Measurements from ENCODE around the gene NTM.
"Not testable (repeated sequence)": the region's sequence is repeated elsewhere in the genome, so short reads cannot be mapped to it uniquely, and the experiment has no call there.

The NTM gene

DNA sequence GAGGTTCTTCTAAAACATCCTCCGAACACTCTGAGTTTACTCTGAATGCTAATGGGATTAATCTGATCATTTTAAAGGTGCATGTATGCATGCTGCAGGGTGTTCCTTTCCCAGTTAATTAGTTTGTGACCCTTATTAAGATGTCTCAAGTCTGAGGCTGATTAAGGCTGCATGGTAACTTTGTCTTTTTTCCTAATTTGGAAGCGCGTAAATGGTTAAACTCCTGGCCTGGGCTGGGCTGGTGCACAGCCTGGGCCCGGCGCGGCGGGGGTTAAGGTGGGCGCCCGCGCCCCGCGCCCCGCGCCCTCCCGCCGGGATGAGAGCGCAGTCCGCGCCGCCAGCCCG lies 539.7 kb downstream of the NTM start:
- Histone ChIP-seq H3K9me2 (ENCODE audit: low read depth, low read length) (no peaks in the 10 kb centered on the region), H3F3A (ENCODE audit: insufficient read depth, low read length) (no peaks in the 10 kb centered on the region), H2AFZ (ENCODE audit: low read length) (no peak overlapping the region), H3K4me3 (ENCODE audit: low read depth, low read length, poor library complexity, severe bottlenecking) (no peak overlapping the region), H3K79me2 (ENCODE audit: insufficient read depth, low read length) (no peaks in the 10 kb centered on the region), H3K9me3 (ENCODE audit: low read length) (no peaks in the 10 kb centered on the region), H3K27ac (ENCODE audit: low read depth, low read length, poor library complexity, severe bottlenecking) (no peak overlapping the region), H3K9ac (ENCODE audit: low read length) (no peak overlapping the region), H3K4me2 (ENCODE audit: low read length) (no peak overlapping the region), H4K20me1 (ENCODE audit: insufficient read depth, low read length) (no peaks in the 10 kb centered on the region), H3K27me3 (ENCODE audit: insufficient read depth, low read length) (no peaks in the 10 kb centered on the region), H3K36me3 (ENCODE audit: insufficient read depth, low read length) (no peaks in the 10 kb centered on the region), H3K4me1 (ENCODE audit: insufficient read depth, low read length, severe bottlenecking) (no peaks in the 10 kb centered on the region)
- no peak for TF ChIP-seq EZH2 (IDR thresholded peaks at IDR 0.05; ENCODE audit: borderline replicate concordance, low read length)
- TF ChIP-seq, protein P1, sequence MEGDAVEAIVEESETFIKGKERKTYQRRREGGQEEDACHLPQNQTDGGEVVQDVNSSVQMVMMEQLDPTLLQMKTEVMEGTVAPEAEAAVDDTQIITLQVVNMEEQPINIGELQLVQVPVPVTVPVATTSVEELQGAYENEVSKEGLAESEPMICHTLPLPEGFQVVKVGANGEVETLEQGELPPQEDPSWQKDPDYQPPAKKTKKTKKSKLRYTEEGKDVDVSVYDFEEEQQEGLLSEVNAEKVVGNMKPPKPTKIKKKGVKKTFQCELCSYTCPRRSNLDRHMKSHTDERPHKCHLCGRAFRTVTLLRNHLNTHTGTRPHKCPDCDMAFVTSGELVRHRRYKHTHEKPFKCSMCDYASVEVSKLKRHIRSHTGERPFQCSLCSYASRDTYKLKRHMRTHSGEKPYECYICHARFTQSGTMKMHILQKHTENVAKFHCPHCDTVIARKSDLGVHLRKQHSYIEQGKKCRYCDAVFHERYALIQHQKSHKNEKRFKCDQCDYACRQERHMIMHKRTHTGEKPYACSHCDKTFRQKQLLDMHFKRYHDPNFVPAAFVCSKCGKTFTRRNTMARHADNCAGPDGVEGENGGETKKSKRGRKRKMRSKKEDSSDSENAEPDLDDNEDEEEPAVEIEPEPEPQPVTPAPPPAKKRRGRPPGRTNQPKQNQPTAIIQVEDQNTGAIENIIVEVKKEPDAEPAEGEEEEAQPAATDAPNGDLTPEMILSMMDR (IDR thresholded peaks at IDR 0.05; ENCODE audit: low read length), result no peak

DNA sequence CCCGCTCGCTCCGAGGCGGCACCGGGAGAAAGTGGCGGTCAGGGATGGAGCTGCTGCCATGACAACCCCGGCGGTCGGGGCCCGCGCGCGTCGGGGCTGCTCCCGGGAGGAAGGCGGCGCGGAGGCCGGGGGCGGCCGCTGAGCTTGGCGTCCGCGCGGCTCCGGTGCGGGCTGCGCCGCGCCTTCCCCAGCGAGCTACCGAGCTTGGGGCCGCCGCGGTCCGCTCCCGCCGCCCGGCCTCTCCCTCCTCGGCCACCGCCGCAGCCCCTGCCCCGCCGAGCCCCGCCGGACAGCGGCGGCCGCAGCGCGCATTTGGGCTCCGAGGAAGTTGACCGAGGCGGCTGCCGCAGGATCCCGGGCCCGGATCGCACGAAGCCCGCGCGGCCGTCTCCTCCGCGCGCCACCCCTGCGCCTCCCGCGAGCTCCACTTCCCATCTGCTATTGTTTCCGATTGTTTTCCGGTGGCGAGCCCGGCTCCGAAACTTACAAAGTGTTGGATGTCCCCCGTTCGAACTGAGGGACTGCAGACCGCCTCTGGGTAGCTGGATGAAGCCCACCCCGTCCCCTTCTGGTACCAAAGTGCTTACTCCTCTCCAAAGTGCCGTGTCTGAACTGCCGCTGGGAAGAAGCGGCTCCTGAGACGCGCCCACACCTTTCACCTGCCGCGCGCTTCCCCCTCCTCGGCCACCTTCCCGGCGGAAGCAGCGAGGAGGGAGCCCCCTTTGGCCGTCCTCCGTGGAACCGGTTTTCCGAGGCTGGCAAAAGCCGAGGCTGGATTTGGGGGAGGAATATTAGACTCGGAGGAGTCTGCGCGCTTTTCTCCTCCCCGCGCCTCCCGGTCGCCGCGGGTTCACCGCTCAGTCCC lies 540.3 kb downstream of the NTM start:
- Histone ChIP-seq H3K36me3 (ENCODE audit: insufficient read depth, low read length) (no peaks in the 10 kb centered on the region), H3K27ac (ENCODE audit: low read depth, low read length, poor library complexity, severe bottlenecking) (no peak overlapping the region), H3K4me3 (ENCODE audit: low read depth, low read length, poor library complexity, severe bottlenecking) (no peak overlapping the region), H3K79me2 (ENCODE audit: insufficient read depth, low read length) (no peaks in the 10 kb centered on the region), H2AFZ (ENCODE audit: low read length) (no peak overlapping the region), H3K4me2 (ENCODE audit: low read length) (no peak overlapping the region), H3K27me3 (ENCODE audit: insufficient read depth, low read length) (no peaks in the 10 kb centered on the region), H3F3A (ENCODE audit: insufficient read depth, low read length) (no peaks in the 10 kb centered on the region), H3K4me1 (ENCODE audit: insufficient read depth, low read length, severe bottlenecking) (no peaks in the 10 kb centered on the region), H3K9ac (ENCODE audit: low read length) (no peak overlapping the region), H3K9me2 (ENCODE audit: low read depth, low read length) (no peaks in the 10 kb centered on the region), H3K9me3 (ENCODE audit: low read length) (no peaks in the 10 kb centered on the region), H4K20me1 (ENCODE audit: insufficient read depth, low read length) (no peaks in the 10 kb centered on the region)
- TF ChIP-seq, protein P1 (IDR thresholded peaks at IDR 0.05; ENCODE audit: low read length), result no peak
- TF ChIP-seq EZH2 (IDR thresholded peaks at IDR 0.05; ENCODE audit: borderline replicate concordance, low read length), result no peak

DNA sequence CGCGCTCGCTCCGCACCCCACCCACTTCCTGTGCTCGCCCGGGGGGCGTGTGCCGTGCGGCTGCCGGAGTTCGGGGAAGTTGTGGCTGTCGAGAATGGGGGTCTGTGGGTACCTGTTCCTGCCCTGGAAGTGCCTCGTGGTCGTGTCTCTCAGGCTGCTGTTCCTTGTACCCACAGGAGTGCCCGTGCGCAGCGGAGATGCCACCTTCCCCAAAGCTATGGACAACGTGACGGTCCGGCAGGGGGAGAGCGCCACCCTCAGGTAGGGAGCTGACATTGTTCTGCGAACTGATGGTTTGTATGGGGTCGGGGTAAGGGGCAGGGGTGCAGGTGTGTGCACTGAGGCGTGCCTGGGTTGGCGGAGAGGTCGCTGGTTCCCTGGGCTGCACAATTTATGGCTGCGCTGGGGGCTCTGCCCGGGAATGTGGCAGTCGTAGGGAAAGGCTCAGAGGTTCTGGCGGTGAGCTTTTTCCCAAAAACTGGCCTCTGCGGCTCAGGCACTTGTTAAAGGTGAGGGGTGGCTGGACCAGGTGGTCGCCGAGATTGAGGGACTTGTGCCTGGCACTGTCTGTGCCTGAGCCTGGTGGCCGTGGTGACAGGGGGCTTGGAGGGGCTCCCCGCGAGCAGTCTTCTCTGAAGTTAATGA lies 541.1 kb downstream of the NTM start:
- not testable (repeated sequence) for H3K4me2 ChIP-seq (ENCODE audit: low read length); H3K9me2 ChIP-seq (ENCODE audit: low read depth, low read length); H3K79me2 ChIP-seq (ENCODE audit: insufficient read depth, low read length); H3K9me3 ChIP-seq (ENCODE audit: low read length); H4K20me1 ChIP-seq (ENCODE audit: insufficient read depth, low read length); H3K4me1 ChIP-seq (ENCODE audit: insufficient read depth, low read length, severe bottlenecking); H3K27me3 ChIP-seq (ENCODE audit: insufficient read depth, low read length); H3K36me3 ChIP-seq (ENCODE audit: insufficient read depth, low read length); H3K9ac ChIP-seq (ENCODE audit: low read length); H2AFZ ChIP-seq (ENCODE audit: low read length); H3K27ac ChIP-seq (ENCODE audit: low read depth, low read length, poor library complexity, severe bottlenecking); H3K4me3 ChIP-seq (ENCODE audit: low read depth, low read length, poor library complexity, severe bottlenecking); H3F3A ChIP-seq (ENCODE audit: insufficient read depth, low read length)

Data from OCI-LY1 (cell line).